Measurements from ENCODE around the gene WWOX. TPM values are rescaled to one million over a fixed set of nuclear protein-coding genes. Genes with fewer than 3 reads are reported as not detected.

WWOX gene
- total and polyA plus RNA-seq, 2 experiments from 2014 or later = 17.0 to 39.8 TPM

- no peaks in the 10 kb centered on the region for H3K36me3 ChIP-seq (replicated peaks; ENCODE audit: insufficient read depth, low read depth)
- no peak overlapping the region for H3K4me3 ChIP-seq
- H3K79me2 ChIP-seq = no peaks in the 10 kb centered on the region
- H3K27me3 ChIP-seq = no peaks in the 10 kb centered on the region
- H3K9me3 ChIP-seq (ENCODE audit: low read depth) = no peaks in the 10 kb centered on the region
- TF ChIP-seq CTCF (IDR thresholded peaks at IDR 0.05; ENCODE audit: poor library complexity) = no peak
- TF ChIP-seq EZH2 (IDR thresholded peaks at IDR 0.05; ENCODE audit: borderline replicate concordance) = no peak
- no peak for TF ChIP-seq EZH2phosphoT487 (IDR thresholded peaks at IDR 0.05; ENCODE audit: low read depth, severe bottlenecking, unreplicated experiment)
- H3K4me2 ChIP-seq = no peak overlapping the region
- no peaks in the 10 kb centered on the region for H3K9me2 ChIP-seq (replicated peaks; ENCODE audit: insufficient read depth)
- H3K27ac ChIP-seq = no peak overlapping the region
- H3K4me1 ChIP-seq (ENCODE audit: insufficient read depth) = peaks cover 19% of the 10 kb centered on the region
- H4K20me1 ChIP-seq (ENCODE audit: insufficient read depth, poor library complexity, severe bottlenecking) = no peaks in the 10 kb centered on the region
- WGBS (ENCODE audit: low lambda C conversion rate, missing lambda C conversion rate) = 92% methylated on average over 2 of the region's 2 CpGs
- no peak overlapping the region for H2AFZ ChIP-seq
- no peak for DNase-seq (ENCODE audit: low spot score)
Measured at GRCh38 chr16:78237841-78238240, 138.4 kb downstream of the WWOX start.

- Histone ChIP-seq H3K9me3 (ENCODE audit: low read depth) (no peaks in the 10 kb centered on the region), H3K4me2 (peak overlapping the region; percentile 48), H3K36me3 (replicated peaks; ENCODE audit: insufficient read depth, low read depth) (no peaks in the 10 kb centered on the region), H3K27ac (peak overlapping the region; percentile 87), H3K4me3 (no peak overlapping the region), H3K79me2 (no peaks in the 10 kb centered on the region), H3K4me1 (ENCODE audit: insufficient read depth) (peaks cover 37% of the 10 kb centered on the region), H3K9me2 (replicated peaks; ENCODE audit: insufficient read depth) (no peaks in the 10 kb centered on the region), H3K27me3 (no peaks in the 10 kb centered on the region), H4K20me1 (ENCODE audit: insufficient read depth, poor library complexity, severe bottlenecking) (no peaks in the 10 kb centered on the region), H2AFZ (no peak overlapping the region)
- no peak for TF ChIP-seq EZH2 (IDR thresholded peaks at IDR 0.05; ENCODE audit: borderline replicate concordance)
- TF ChIP-seq EZH2phosphoT487 (IDR thresholded peaks at IDR 0.05; ENCODE audit: low read depth, severe bottlenecking, unreplicated experiment) = no peak
- TF ChIP-seq CTCF (IDR thresholded peaks at IDR 0.05; ENCODE audit: poor library complexity) = peak; percentile 23
- 50% methylated on average over 13 of the region's 13 CpGs for WGBS (ENCODE audit: low lambda C conversion rate, missing lambda C conversion rate)
- DNase-seq (ENCODE audit: low spot score) = peak; percentile 86
Measured at GRCh38 chr16:78240459-78241222, 141.2 kb downstream of the WWOX start.

- peak overlapping the region; percentile 48 for H3K4me2 ChIP-seq
- H4K20me1 ChIP-seq (ENCODE audit: insufficient read depth, poor library complexity, severe bottlenecking) = no peaks in the 10 kb centered on the region
- no peak for DNase-seq (ENCODE audit: low spot score)
- H3K9me2 ChIP-seq (replicated peaks; ENCODE audit: insufficient read depth) = no peaks in the 10 kb centered on the region
- peak overlapping the region; percentile 87 for H3K27ac ChIP-seq
- H3K36me3 ChIP-seq (replicated peaks; ENCODE audit: insufficient read depth, low read depth) = no peaks in the 10 kb centered on the region
- WGBS (ENCODE audit: low lambda C conversion rate, missing lambda C conversion rate) = 14% methylated on average over 5 of the region's 5 CpGs
- no peak overlapping the region for H3K4me3 ChIP-seq
- no peaks in the 10 kb centered on the region for H3K79me2 ChIP-seq
- H3K27me3 ChIP-seq = no peaks in the 10 kb centered on the region
- TF ChIP-seq EZH2 (IDR thresholded peaks at IDR 0.05; ENCODE audit: borderline replicate concordance) = no peak
- no peak for TF ChIP-seq EZH2phosphoT487 (IDR thresholded peaks at IDR 0.05; ENCODE audit: low read depth, severe bottlenecking, unreplicated experiment)
- no peak for TF ChIP-seq CTCF (IDR thresholded peaks at IDR 0.05; ENCODE audit: poor library complexity)
- H2AFZ ChIP-seq = no peak overlapping the region
- H3K9me3 ChIP-seq (ENCODE audit: low read depth) = no peaks in the 10 kb centered on the region
- H3K4me1 ChIP-seq (ENCODE audit: insufficient read depth) = peaks cover 39% of the 10 kb centered on the region
Measured at GRCh38 chr16:78242239-78242630, 142.8 kb downstream of the WWOX start.

Data from hepatocyte (in vitro differentiated cells).